ENCODE measurements around the gene LONP1.

The LONP1 gene

GRCh38 chr19:5687360-5688198 is 32.4 kb downstream of the LONP1 start:
- no peak overlapping the region for H3K9ac ChIP-seq (ENCODE audit: low read length)
- H3K27ac ChIP-seq (ENCODE audit: low read depth, low read length) = no peak overlapping the region
- H2AFZ ChIP-seq (ENCODE audit: low read depth, low read length, severe bottlenecking) = no peak overlapping the region
- H3K36me3 ChIP-seq (ENCODE audit: low read length) = no peaks in the 10 kb centered on the region; the same call in 1 of the 2 replicates
- TF ChIP-seq EZH2phosphoT487 (conservative IDR thresholded peaks at IDR 0.05; ENCODE audit: low read length) = no peak
- peak; percentile 7 for TF ChIP-seq CTCF (IDR thresholded peaks at IDR 0.05; ENCODE audit: insufficient read depth, low read length, poor library complexity, severe bottlenecking)
- no peaks in the 10 kb centered on the region for H4K20me1 ChIP-seq (ENCODE audit: low read depth, low read length)
- H3K27me3 ChIP-seq (ENCODE audit: low read length) = no peaks in the 10 kb centered on the region
- H3K4me3 ChIP-seq (ENCODE audit: insufficient read depth, low read length, poor library complexity, severe bottlenecking) = no peak overlapping the region
- H3K9me3 ChIP-seq (ENCODE audit: insufficient read depth, low read length) = no peaks in the 10 kb centered on the region
- H3K79me2 ChIP-seq (ENCODE audit: insufficient read depth, low read length) = peaks cover 23% of the 10 kb centered on the region
- peak overlapping the region; percentile 75 for H3K4me2 ChIP-seq (ENCODE audit: low read depth, low read length, poor library complexity, severe bottlenecking)
- no peaks in the 10 kb centered on the region for H3K9me2 ChIP-seq (replicated peaks; ENCODE audit: insufficient read depth, low read length)
- peaks cover 22% of the 10 kb centered on the region for H3F3A ChIP-seq (ENCODE audit: insufficient read depth)

GRCh38 chr19:5686647-5687359 is 33.1 kb downstream of the LONP1 start:
- Histone ChIP-seq H4K20me1 (ENCODE audit: low read depth, low read length) (no peaks in the 10 kb centered on the region), H2AFZ (ENCODE audit: low read depth, low read length, severe bottlenecking) (peak overlapping the region; percentile 85), H3K36me3 (ENCODE audit: low read length) (no peaks in the 10 kb centered on the region; the same call in 1 of the 2 replicates), H3F3A (ENCODE audit: insufficient read depth) (peaks cover 21% of the 10 kb centered on the region), H3K27ac (ENCODE audit: low read depth, low read length) (peak overlapping the region; percentile 58), H3K27me3 (ENCODE audit: low read length) (no peaks in the 10 kb centered on the region), H3K4me3 (ENCODE audit: insufficient read depth, low read length, poor library complexity, severe bottlenecking) (peak overlapping the region; percentile 62), H3K9me2 (replicated peaks; ENCODE audit: insufficient read depth, low read length) (no peaks in the 10 kb centered on the region), H3K4me2 (ENCODE audit: low read depth, low read length, poor library complexity, severe bottlenecking) (peak overlapping the region; percentile 75), H3K9ac (ENCODE audit: low read length) (peak overlapping the region; percentile 65), H3K79me2 (ENCODE audit: insufficient read depth, low read length) (peaks cover 16% of the 10 kb centered on the region), H3K9me3 (ENCODE audit: insufficient read depth, low read length) (no peaks in the 10 kb centered on the region)
- TF ChIP-seq EZH2phosphoT487 (conservative IDR thresholded peaks at IDR 0.05; ENCODE audit: low read length) (no peak), CTCF (IDR thresholded peaks at IDR 0.05; ENCODE audit: insufficient read depth, low read length, poor library complexity, severe bottlenecking) (peak; percentile 77)

- TF ChIP-seq CTCF (IDR thresholded peaks at IDR 0.05; ENCODE audit: insufficient read depth, low read length, poor library complexity, severe bottlenecking) = no peak
- no peak for TF ChIP-seq EZH2phosphoT487 (conservative IDR thresholded peaks at IDR 0.05; ENCODE audit: low read length)
- H3K9me3 ChIP-seq (ENCODE audit: insufficient read depth, low read length) = no peaks in the 10 kb centered on the region
- peak overlapping the region; percentile 85 for H2AFZ ChIP-seq (ENCODE audit: low read depth, low read length, severe bottlenecking)
- no peaks in the 10 kb centered on the region; the same call in 1 of the 2 replicates for H3K36me3 ChIP-seq (ENCODE audit: low read length)
- peak overlapping the region; percentile 62 for H3K4me3 ChIP-seq (ENCODE audit: insufficient read depth, low read length, poor library complexity, severe bottlenecking)
- no peaks in the 10 kb centered on the region for H3K27me3 ChIP-seq (ENCODE audit: low read length)
- H3K9ac ChIP-seq (ENCODE audit: low read length) = peak overlapping the region; percentile 65
- H3K79me2 ChIP-seq (ENCODE audit: insufficient read depth, low read length) = peaks cover 12% of the 10 kb centered on the region
- peak overlapping the region; percentile 75 for H3K4me2 ChIP-seq (ENCODE audit: low read depth, low read length, poor library complexity, severe bottlenecking)
- H3K27ac ChIP-seq (ENCODE audit: low read depth, low read length) = peak overlapping the region; percentile 58; the same call in 1 of the 2 replicates
- H4K20me1 ChIP-seq (ENCODE audit: low read depth, low read length) = no peaks in the 10 kb centered on the region
- H3F3A ChIP-seq (ENCODE audit: insufficient read depth) = peaks cover 21% of the 10 kb centered on the region
- no peaks in the 10 kb centered on the region for H3K9me2 ChIP-seq (replicated peaks; ENCODE audit: insufficient read depth, low read length)
Observed at GRCh38 chr19:5686326-5686646, 33.7 kb downstream of the LONP1 start.

All from SU-DHL-6 (cell line).